SIG-M5 treated with dmso at 0.1 percent for 504 hours (cell line): ENCODE measurements around the gene GGCX.

ENCODE experiments used
- DNase-seq: peaks from one replicate; lab custom pipeline; 2025; ENCODE audit not compliant: unreplicated experiment; lab: John Stamatoyannopoulos, UW

GGCX gene

DNA sequence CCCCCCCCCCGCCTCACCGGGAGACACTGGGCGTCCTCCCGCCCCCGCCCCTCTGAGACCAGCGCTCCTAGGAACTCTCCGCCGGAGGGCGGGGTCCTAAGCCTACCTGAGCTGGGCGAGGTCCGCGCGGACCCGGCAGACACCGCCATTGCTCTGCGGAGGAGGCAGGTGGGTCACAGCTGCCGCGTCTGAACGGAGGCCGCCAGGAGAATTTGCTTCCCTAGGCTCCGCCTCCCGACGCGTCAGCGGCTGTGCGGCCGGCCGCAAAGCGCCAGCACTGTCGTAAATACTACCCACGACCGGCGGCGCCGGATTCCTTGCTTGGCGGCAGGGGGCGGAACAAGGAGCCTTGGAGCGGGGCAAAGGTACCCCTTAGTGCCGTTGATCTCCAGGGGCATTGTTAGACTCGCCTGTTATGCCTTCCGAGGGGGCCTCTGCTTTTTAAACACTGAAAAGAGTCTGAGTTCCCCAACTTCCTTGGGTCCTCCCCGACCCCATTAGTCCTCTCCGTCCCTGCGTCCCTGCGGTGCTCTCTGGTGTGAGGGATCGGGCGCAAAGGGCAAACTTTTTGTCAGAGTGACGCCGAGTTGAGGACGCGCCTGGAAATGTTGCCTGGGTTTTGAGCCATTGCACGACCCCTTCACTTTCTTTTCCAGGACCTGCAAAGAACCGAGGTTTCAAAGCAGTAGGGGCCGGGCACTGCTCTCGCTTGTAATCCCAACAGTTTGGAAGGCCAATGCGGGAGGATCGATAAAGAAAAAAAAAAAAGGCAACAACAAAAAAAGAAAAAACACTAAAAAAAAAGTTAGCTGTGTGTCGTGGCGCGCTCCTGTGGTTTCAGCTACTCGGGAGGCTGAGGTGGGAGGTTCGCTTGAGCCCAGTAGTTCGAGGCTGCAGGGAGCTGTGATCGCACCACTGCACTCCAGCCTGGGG is at the start of gene GGCX:
GGCX (minus strand) TSS at position 214 of the 933 bp plus-strand sequence; CDS start at position 149, 65 bp downstream.
- peak; percentile 97 for DNase-seq

DNA sequence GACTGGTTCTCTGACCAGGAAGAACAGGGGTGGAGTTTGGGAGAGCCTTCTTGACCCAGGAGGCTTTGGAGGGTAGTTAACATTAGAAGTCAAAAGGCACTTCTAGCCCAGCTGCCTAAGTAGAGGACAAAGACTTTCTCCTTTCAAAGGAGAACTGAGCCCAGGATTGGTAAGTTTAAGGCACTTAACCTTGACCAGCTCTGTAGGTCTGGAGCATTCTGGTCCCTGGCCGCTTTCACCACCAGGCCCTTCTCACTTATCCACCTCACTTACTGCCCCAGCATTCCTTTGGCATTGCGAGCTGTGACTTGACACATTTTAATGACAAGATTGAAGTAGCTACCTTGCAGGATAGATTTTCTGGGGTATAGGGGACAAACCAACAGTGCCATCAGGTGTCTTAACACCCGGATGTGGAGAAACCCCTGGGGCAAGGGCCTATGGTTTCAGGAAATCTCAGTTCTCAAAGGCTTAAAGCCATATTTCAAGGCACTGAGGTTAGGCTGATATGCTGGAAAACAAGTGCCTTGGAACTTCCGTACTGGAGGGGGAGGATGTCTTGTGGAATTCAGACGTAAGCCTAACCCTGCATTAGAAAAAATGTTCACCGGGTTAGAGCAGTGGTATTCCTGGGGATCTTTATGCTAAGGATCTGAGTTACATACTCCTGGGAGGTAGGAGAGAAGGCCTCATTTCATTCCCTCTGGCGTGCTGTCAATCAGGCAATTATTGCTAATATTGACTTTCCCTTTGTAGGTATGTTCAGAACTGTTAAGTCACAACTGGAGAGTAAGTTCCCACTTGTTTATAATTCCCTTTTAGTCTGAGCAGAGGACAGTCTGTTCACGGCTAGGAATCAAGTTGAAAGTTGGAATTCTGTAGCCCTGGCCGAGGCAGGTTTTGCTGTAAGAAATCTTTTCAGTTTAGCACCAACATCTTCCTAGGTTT is 46.2 kb upstream of the GGCX start:
- DNase-seq: no peak

DNA sequence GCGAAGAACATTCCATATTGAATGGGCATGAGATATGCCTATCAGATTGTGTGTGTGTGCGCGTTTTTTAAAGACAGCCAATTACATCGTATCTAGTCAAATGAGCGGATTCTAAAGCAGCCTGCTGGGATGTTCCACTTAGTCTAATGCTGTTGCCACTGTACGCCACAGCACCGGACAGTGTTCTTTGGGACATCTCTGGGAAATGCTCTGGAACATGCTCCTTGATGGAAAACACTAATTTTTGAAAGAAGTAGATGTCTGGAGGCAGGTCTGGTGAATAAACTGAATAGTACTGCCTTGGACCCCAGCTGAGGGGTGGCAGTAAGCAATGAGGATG is 44.8 kb upstream of the GGCX start:
- DNase-seq: no peak

DNA sequence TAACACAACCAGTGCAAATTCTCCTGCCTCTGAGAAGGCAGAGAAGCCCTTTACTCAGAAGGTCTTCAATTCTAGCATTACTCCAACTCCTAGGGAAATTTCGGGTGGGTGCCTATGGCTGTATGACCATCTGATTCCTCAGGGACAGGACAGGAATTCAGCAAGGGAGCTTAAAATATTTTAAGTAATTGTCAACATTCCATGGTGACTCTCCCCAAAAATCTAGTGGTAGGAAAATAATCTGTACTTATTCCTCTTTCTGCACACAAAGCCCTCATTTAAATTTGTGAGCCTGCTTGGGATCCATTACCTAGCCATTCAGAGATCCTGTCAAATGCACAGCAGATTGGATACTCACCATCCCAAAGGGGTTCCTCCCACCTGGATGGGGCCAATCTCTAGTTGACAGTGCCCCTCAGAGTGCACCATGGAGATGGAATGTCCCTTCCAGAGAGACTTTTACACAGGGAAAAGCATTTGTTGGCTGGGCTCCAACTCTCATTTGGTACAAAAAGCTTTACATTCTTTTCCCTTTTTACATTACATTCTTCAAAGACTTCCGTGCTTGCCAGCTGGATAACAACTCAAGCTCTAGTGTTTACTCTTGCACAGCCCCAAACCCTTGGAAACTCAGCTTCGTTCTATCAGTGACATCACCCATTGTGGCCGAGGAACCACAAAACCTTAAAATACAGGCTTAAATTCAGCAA is 44.3 kb upstream of the GGCX start:
- DNase-seq: no peak

DNA sequence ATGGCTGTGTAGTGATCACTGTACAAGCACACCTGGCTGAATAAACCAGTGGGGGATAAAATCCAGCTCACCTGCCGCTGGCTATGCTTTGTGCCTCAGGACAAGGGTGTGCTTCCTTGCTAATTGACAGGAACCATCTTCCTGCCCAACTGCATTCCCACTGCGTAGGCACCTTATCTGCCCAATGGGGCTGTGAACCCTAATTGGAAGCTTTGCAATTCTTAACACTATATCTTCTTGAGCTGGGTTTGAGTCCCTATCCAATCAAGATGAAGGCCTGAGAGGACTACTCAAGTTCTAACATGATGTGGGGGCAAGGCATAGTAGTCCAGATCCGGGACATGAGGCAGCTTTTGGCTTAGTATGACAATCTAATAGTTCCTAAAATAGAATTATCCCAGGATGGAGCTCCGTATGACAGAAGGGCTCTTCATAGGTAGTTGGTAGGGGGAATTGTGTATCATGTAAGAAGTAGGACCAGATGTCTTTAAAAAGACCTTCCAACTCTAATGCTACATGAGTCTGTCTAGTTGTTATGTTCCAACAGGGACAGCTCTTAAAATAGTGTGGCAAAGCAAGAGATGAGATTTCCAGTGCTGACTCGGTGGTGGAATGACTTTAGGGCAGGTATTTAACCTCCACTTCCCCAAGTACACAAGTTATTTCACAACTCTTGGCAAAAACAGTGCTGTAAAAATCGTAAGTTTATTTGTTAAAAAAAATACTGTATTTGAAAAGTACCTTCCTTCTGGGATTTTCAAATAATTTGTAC is 43.5 kb upstream of the GGCX start:
- DNase-seq: no peak

DNA sequence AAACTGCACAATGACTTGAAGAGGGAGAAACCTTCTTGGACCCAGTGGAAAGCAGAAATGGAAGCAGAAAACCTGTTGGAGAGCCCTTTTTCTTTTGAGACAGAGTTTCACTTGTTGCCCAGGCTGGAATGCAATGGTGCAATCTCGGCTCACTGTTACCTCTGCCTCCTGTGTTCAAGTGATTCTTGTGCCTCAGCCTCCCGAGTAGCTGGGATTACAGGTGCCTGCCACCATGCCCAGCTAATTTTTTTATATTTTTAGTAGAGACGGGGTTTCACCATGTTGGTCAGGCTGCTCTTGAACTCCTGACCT is 42.8 kb upstream of the GGCX start:
- peak; percentile 57 for DNase-seq

DNA sequence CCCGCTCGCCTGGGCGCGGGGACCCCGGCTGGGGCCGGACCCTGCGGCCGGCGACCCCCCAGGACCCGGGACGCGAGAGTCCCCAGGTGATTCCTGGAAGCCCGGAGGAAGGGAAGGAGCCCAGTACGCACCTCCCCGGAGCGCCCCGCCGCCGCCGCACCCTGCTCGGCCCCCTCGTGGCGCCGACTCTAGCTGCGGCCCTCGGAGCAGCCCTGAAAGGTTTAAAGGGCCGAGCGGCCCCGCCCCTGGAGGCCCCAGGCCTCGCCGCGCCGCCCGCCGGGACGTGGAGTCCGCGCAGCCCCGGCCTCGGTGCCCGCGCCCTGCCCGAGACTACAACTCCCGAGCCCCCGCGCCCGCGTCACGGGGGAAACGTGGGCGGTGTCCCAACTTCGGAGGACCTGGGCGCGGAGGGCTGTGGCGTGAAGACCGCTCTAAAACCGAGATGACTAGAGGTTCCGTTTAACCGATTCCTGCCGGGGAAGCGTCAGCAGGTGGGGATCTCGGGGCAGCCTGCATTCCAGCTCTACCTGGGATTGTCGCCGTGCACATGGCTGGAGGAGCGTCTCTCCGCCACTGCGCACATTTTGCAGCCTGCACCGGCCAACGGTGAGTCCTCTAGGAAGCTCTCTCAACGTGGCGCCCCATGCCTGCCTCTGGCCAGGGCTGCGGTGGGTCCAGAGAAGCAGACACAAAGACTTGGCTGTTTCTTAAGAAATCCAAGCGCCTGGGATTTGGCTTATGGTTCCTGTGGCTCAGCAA is 41.4 kb upstream of the GGCX start, which contains the start of gene TMEM150A:
TMEM150A (minus strand) TSS at position 223 of the 759 bp plus-strand sequence. CDS start 750 bp downstream, outside the sequence.
- DNase-seq: peak; percentile 90

DNA sequence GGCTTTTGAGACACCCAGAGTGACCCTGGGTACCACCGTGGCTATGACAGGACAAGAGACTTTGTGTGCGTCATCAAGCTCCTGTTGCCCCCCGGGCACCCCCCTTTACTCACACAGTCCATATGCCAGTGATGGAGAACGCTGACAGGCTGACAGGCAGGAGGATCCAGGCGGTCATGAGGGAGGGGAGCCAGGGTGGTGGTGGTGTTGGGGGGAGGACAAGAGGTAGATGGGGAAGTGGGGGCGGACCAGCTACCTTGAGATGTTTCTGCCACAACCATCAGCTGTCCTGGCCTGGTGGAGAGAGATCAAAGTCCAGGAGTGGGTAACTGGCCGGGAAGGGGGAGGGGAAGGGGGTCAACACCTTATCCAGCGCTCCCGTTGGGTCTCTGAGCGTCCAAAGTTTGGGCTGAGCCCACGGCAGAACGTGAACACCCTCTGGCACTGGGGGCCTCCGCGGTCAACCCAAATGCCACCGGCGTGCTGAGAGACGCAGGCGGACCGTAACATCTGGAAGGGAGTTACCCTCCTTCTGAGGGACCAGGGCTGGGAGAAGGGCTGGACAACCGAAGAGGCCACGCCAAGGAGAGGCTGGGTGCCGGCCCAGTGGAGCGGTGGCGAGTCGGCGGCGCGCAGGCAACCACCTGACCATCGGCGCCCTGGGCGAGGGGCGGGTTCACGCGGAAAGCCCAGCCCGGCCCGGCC is 40.6 kb upstream of the GGCX start:
- DNase-seq: no peak

DNA sequence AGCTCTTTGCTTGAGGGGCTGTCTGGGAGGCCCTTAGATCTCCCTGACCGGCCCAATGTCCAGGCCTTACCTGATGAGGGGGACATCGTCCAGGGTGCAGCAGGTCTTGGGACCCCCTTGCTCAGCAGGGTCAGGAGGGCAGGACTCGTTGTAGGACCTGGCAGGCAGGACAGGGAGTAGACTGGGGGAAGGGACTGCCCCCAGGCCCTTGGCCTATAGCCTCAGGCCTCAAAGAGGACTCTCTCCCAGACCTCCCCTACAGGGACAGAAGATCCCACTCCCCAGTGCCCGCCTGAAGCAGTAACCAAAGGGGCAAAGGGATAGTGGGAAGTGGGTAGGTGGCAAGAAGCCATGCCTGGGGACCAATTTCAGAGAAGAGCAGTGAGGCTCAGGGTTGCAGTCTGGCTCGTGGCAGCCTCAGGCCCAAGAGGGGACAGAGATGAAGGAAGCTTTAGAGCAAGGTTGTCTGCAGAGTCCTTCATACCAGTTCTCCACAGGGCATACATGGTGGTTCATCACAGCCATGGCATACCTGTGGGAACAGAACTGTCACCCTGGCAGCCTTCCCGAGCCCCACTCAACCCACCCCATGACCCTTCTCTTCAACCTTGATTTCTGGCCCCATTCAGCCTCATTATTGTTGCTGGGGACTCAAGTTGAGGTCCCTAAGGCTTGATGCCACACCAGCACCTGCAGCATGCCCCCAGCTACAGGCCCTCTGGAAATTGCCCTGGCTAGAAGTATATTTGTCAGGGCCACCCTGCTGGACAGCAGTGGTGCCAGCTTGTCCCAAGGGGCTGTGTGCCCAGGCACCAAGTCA is 39.9 kb upstream of the GGCX start:
- no peak for DNase-seq

DNA sequence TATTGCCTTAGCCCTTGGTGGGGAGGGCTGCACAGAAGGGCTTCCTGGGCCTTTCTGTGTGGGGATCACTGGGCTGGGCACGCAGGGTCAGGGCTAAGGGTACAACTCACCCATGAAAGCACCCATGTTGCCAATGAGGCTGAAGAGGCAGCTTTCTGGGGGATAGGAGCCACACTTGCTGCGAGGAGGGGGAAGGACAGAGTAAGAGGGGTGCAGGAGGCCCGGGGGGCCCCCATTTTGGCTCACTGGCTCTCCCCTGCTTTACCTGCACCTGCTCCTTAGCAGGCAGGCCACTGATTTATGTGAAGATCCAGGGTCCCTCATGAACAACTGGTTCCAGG is 38.9 kb upstream of the GGCX start:
- no peak for DNase-seq

DNA sequence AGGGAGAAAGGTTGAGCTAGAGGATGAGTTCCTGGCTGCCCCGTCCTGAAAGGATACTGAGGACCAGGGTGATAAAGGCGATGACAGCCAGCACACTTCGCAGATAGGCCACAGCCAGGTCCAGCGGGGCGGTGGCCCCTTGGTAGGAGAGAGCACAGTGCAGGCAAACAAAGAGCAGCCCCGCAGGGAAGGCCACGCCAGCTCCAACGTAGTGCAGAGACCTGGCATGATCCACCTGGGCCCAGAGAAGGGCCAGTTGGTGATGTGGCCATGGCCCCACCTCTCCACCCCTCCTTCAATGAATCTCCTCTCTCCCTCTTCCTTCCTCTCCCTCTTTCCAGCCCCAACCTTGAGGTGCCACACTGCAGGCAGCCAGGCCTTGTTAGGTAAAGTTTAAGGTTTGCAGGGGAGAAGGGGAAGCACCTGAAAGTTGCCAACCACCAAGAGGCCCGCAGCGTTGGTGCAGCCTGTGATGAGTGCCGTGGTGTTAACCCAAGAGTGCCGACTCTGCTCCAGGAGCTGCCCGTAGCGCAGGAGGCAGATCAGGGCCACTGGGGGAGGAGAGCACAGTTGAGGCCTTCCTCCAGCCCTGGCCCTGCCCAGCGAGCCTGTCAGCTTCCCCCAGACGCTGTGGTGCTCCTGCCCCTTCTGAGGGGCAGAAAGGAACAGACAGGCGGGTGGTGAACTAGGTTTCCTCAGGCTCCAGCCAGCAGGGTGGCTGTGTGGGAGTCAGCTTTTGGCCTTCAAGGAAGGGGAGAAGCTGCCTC is 38.4 kb upstream of the GGCX start:
- DNase-seq: no peak

DNA sequence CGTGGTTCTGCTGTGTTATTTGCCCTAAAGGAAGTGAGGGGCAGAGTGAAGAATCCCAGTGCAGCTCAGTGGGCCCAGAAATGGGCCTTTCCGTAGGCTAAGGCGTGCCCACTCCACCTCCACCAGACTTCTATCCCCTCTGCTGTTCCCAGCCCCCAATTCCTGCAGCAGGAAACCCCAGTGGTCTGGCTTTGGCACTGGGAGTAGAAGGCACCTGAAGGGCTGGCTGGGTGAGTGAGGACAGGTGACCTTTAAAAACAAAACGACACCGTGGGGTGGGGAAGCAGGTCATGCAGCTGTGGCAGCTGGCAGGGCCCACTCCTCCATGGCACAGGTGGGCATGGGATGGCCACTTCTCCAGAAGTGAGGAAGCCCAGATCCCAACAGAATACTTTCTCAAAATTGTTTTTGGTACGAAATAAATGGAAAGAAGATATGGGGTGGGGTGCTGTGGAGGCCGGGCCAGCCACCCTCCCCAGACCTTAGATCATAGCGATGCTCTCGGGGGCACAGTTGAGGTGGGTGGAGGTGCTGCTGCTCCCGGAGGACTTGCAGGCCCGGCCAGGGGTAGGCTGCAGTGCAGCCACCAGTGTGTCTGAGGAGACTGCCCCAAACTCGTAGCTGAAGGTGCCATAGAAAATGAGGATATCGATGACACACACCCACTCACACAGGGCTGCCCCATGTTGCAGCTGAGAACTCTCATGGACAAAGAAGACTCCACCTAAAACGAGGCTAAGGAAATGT is 37.5 kb upstream of the GGCX start:
- no peak for DNase-seq

DNA sequence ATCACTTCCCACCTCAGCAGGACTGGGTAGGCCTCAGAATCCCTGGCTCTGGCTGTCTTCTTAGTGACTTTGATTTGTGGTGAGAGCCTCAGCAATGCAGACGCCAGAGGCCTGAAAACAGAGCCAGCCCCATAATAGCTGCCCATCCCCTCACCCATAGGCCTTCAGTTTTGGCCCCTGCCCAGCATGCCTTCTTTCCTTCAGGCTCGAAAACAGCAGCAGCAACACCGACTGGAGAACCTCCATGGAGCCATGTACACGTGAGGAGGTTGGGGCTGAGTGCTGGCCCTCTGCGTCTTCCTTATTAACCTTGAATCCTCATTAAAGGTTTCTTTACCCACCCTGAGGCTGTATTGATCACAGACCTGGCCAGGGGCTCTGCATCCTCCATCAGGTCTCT is 35.9 kb upstream of the GGCX start:
- no peak for DNase-seq

DNA sequence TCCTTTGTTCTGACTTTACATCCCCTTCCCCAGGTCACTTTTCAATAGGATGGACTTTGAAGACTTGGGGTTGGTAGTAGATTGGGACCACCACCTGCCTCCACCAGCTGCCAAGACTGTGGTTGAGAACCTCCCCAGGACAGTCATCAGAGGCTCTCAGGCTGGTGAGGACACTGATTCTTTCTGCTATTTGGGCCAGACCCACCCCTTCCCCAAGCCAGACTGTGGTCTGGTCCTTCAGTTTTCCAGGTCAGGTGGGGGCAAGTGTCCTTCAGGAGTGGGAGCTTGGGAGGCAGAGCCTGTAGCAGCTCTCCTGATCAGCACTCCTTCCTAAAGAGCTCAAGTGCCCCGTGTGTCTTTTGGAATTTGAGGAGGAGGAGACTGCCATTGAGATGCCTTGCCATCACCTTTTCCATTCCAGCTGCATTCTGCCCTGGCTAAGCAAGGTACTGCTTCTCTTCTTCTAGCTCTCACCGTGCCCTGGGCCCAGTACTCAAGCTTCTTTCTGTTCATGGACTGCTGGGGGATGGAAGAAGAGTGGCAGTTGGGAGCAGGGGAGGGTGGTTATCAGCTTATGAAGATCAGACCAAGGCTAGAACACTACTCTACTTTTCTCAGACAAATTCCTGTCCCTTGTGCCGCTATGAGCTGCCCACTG is 35.3 kb upstream of the GGCX start:
- no peak for DNase-seq

DNA sequence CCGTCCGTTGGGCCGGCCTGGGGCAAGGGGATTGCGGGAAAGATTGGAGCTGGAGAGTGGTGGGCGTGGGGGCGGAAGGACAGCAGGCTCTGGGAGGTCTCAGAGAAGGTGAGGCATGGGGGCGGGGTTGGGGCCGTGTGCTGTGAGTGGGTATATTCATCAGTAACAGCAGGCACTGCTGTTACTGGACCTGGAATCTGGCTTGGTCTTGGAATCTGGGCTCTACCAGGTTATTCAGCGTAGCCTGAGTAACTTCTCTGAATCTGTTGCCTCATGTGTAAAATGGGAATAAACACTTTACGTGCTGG is 34.7 kb upstream of the GGCX start:
- DNase-seq: no peak

DNA sequence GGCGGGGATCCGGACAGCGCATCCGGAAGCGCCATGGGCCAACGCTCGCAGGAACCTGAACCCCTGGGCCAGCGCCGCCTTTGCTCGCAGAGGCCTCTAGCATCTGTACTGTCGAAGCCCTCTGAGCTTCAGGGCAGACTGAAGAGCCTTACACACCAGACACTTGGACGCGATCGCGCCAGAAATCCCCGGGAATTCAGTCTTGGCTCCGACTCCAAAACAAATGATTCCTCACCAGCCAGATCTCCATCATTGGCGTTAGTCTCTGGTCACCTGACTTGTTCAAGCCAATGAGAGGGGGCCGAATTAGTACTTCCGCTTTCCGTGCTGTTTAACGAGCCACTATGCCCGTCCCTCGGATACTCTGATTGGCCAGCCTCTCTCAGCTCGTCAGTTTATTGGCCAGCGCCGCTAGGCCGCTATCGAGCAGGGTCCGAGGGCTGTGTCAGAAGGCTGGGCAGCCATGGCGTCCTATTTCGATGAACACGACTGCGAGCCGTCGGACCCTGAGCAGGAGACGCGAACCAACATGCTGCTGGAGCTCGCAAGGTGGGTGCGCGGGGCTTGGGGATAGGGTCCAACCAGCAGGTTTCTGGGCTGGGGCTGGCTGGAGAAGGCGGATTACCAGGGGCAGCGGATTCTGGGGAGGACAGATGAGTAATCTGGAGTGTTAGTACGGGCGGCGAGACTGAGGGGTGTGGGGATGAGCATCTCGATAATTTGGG is 34.2 kb upstream of the GGCX start, which contains the start of gene RNF181:
RNF181 (plus strand) TSS at position 445 of the 725 bp plus-strand sequence; CDS start at position 464, 19 bp downstream.
- DNase-seq: peak; percentile 100
